ENCODE results near the gene CMTM4. TPM values are rescaled to one million over a fixed set of nuclear protein-coding genes. Genes with fewer than 3 reads are reported as not detected.

CMTM4 gene
- polyA plus RNA-seq, 1 of the 3 experiments (the other 2 are of a cell fraction), result 21.7 TPM

DNA sequence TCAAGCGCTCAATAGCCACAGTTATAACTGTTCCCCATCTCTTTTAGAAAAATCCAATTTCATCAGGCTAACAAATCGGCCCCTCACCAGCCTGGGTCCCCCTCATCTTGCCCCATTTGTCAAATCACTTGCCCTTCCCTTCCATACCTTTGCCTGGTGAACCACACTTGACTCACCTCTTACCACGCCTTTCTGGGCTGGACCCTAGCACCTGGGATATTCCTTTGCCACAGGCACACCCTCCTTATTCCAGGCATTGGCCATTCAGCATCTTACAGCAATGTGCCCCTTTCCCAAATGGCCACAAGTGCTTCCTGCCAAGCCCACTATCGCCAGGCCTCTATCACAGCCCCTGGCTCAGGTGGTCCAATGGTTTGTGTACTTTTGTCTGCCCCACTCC is 14.9 kb downstream of the CMTM4 start:
- Histone ChIP-seq H3F3A (replicated peaks; ENCODE audit: insufficient read depth) (peaks cover 10% of the 10 kb centered on the region), H2AFZ (ENCODE audit: low read depth) (no peak overlapping the region), H3K79me2 (ENCODE audit: insufficient read depth) (peaks cover 26% of the 10 kb centered on the region), H3K36me3 (replicated peaks in 1 of 2; ENCODE audit: control insufficient read depth in 1 of 2, insufficient read depth in 2 of 2, low read length in 1 of 2) (no peaks in the 10 kb centered on the region), H3K9me2 (no peaks in the 10 kb centered on the region), H4K20me1 (ENCODE audit: insufficient read depth) (no peaks in the 10 kb centered on the region), H3K4me1 (ENCODE audit: control insufficient read depth in 1 of 2, insufficient read depth in 2 of 2, low read depth in 1 of 2, low read length in 1 of 2) (0 out of 4 replicates have a peak, but pooled peaks cover 0 to 5% of the 10 kb centered on the region in 2 experiments), H3K4me2 (no peak overlapping the region), H3K9me3 (no peaks in the 10 kb centered on the region), H3K27ac (ENCODE audit: low read depth in 2 of 2, low read length in 1 of 2) (peak overlapping the region in 1 of 2 experiments; percentile 34; a peak in 1 of 4 replicates), H3K27me3 (ENCODE audit: insufficient read depth) (no peaks in the 10 kb centered on the region), H3K4me3 (ENCODE audit: low read depth in 2 of 2, low read length in 1 of 2) (no peak overlapping the region), H3K9ac (no peak overlapping the region)
- 94% methylated on average over 4 of the region's 4 CpGs for WGBS (ENCODE audit: low lambda C conversion rate)
- POLR2A ChIA-PET, result no interaction called here
- CTCF ChIA-PET, result interaction anchor here (1.3 kb wide), 1 partner anchor 275 kb away, joined by 3 read pairs; no protein-coding TSS in a partner anchor
- DNase-seq, result no peak
- TF ChIP-seq, protein P1, sequence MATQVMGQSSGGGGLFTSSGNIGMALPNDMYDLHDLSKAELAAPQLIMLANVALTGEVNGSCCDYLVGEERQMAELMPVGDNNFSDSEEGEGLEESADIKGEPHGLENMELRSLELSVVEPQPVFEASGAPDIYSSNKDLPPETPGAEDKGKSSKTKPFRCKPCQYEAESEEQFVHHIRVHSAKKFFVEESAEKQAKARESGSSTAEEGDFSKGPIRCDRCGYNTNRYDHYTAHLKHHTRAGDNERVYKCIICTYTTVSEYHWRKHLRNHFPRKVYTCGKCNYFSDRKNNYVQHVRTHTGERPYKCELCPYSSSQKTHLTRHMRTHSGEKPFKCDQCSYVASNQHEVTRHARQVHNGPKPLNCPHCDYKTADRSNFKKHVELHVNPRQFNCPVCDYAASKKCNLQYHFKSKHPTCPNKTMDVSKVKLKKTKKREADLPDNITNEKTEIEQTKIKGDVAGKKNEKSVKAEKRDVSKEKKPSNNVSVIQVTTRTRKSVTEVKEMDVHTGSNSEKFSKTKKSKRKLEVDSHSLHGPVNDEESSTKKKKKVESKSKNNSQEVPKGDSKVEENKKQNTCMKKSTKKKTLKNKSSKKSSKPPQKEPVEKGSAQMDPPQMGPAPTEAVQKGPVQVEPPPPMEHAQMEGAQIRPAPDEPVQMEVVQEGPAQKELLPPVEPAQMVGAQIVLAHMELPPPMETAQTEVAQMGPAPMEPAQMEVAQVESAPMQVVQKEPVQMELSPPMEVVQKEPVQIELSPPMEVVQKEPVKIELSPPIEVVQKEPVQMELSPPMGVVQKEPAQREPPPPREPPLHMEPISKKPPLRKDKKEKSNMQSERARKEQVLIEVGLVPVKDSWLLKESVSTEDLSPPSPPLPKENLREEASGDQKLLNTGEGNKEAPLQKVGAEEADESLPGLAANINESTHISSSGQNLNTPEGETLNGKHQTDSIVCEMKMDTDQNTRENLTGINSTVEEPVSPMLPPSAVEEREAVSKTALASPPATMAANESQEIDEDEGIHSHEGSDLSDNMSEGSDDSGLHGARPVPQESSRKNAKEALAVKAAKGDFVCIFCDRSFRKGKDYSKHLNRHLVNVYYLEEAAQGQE (IDR thresholded peaks at IDR 0.05; ENCODE audit: low read depth, low read length), result no peak
- TF ChIP-seq MXI1 (IDR thresholded peaks at IDR 0.05; ENCODE audit: low read depth, low read length) (no peak), TCF12 (IDR thresholded peaks at IDR 0.05) (no peak), RXRA (IDR thresholded peaks at IDR 0.05; ENCODE audit: borderline replicate concordance, low read depth) (no peak)

DNA sequence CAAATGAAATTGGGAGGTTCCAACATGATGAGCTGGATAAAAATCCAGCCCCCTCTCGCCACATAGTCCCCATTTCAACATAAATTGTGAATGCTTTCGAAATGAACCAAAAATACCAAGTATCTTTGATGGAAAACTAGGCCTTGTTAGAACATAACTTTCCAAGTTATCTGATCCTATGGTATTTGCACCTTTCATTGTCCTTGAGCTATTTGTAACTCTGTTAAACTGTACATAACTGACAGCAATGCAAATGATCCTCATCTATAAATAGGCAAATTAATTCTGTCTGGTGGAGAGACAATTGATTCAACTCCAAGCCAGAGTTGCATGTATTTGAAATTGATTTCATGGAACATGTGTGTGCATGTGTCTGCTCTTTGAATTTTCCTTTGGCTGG is 18.2 kb downstream of the CMTM4 start:
- 79% methylated on average over 2 of the region's 2 CpGs for WGBS (ENCODE audit: low lambda C conversion rate)
- Histone ChIP-seq H3K4me3 (ENCODE audit: low read depth in 2 of 2, low read length in 1 of 2) (no peak overlapping the region), H2AFZ (ENCODE audit: low read depth) (no peak overlapping the region), H3K9me3 (no peaks in the 10 kb centered on the region), H3K9ac (no peak overlapping the region), H3K4me2 (no peak overlapping the region), H3K9me2 (no peaks in the 10 kb centered on the region), H3K36me3 (replicated peaks in 1 of 2; ENCODE audit: control insufficient read depth in 1 of 2, insufficient read depth in 2 of 2, low read length in 1 of 2) (no peaks in the 10 kb centered on the region), H3K79me2 (ENCODE audit: insufficient read depth) (peaks cover 26% of the 10 kb centered on the region), H3F3A (replicated peaks; ENCODE audit: insufficient read depth) (peaks cover 10% of the 10 kb centered on the region), H3K27ac (ENCODE audit: low read depth in 2 of 2, low read length in 1 of 2) (peak overlapping the region in 1 of 2 experiments; percentile 32; a peak in 1 of 4 replicates), H3K4me1 (ENCODE audit: control insufficient read depth in 1 of 2, insufficient read depth in 2 of 2, low read depth in 1 of 2, low read length in 1 of 2) (0 out of 4 replicates have a peak, but pooled peaks cover 0 to 5% of the 10 kb centered on the region in 2 experiments), H4K20me1 (ENCODE audit: insufficient read depth) (no peaks in the 10 kb centered on the region), H3K27me3 (ENCODE audit: insufficient read depth) (no peaks in the 10 kb centered on the region)
- no peak for DNase-seq
- TF ChIP-seq, protein P2, sequence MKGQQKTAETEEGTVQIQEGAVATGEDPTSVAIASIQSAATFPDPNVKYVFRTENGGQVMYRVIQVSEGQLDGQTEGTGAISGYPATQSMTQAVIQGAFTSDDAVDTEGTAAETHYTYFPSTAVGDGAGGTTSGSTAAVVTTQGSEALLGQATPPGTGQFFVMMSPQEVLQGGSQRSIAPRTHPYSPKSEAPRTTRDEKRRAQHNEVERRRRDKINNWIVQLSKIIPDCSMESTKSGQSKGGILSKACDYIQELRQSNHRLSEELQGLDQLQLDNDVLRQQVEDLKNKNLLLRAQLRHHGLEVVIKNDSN (IDR thresholded peaks at IDR 0.05; ENCODE audit: borderline replicate concordance, low read depth), result no peak
- no peak for TF ChIP-seq YY1 (IDR thresholded peaks at IDR 0.05; ENCODE audit: low read depth)
- TF ChIP-seq FOXJ3 (CRISPR knock-in tag; IDR thresholded peaks at IDR 0.05), result no peak
- no peak for TF ChIP-seq TAF1 (IDR thresholded peaks at IDR 0.05; ENCODE audit: borderline replicate concordance, low read depth, low read length)
- no peak for TF ChIP-seq GATA2 (CRISPR knock-in tag; IDR thresholded peaks at IDR 0.05)
- TF ChIP-seq EP300 (IDR thresholded peaks at IDR 0.05; ENCODE audit: borderline replicate concordance in 1 of 2, low read depth in 1 of 2, low read length in 1 of 2), result no peak
- TF ChIP-seq SMC3 (IDR thresholded peaks at IDR 0.05; ENCODE audit: low read depth, low read length), result no peak
- ChIA-PET CTCF (interaction anchor here (1.4 to 2.1 kb wide), 4 partner anchors 15 to 195 kb away, joined by 3 to 9 read pairs (median 4); no protein-coding TSS in a partner anchor), POLR2A (no interaction called here)
